ENCODE data around the gene DKKL1.

GRCh38 chr19:49403404-49404187 lies 39.9 kb downstream of the DKKL1 start:
- TF ChIP-seq, protein P1, sequence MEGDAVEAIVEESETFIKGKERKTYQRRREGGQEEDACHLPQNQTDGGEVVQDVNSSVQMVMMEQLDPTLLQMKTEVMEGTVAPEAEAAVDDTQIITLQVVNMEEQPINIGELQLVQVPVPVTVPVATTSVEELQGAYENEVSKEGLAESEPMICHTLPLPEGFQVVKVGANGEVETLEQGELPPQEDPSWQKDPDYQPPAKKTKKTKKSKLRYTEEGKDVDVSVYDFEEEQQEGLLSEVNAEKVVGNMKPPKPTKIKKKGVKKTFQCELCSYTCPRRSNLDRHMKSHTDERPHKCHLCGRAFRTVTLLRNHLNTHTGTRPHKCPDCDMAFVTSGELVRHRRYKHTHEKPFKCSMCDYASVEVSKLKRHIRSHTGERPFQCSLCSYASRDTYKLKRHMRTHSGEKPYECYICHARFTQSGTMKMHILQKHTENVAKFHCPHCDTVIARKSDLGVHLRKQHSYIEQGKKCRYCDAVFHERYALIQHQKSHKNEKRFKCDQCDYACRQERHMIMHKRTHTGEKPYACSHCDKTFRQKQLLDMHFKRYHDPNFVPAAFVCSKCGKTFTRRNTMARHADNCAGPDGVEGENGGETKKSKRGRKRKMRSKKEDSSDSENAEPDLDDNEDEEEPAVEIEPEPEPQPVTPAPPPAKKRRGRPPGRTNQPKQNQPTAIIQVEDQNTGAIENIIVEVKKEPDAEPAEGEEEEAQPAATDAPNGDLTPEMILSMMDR (optimal IDR thresholded peaks at IDR 0.05 in 1 of 3, IDR thresholded peaks at IDR 0.05 in 1 of 3, conservative IDR thresholded peaks at IDR 0.05 in 1 of 3; ENCODE audit: extremely low read depth in 1 of 3, insufficient read depth in 2 of 3, low read length in 3 of 3) = no peak
- TF ChIP-seq EZH2 (IDR thresholded peaks at IDR 0.05; ENCODE audit: low read length) = no peak

All from keratinocyte (primary cell).